ENCODE results near the gene CCDC12.

The CCDC12 gene

GRCh38 chr3:46996689-46997452 is 20.3 kb upstream of the CCDC12 start:
- no peak for DNase-seq (ENCODE audit: low read depth)

GRCh38 chr3:46995901-46996562 is 19.5 kb upstream of the CCDC12 start:
- DNase-seq (ENCODE audit: low read depth) = no peak

- no peak for DNase-seq (ENCODE audit: low read depth)
These were observed 18.5 kb upstream of the CCDC12 start for GRCh38 chr3:46994801-46995731.

GRCh38 chr3:46993986-46994385 is 17.4 kb upstream of the CCDC12 start:
- no peak for DNase-seq (ENCODE audit: low read depth)

GRCh38 chr3:46993292-46993691 is 16.7 kb upstream of the CCDC12 start:
- DNase-seq (ENCODE audit: low read depth) = no peak

- DNase-seq (ENCODE audit: low read depth) = no peak
These were observed 15.7 kb upstream of the CCDC12 start for GRCh38 chr3:46992231-46992630.

GRCh38 chr3:46991406-46992165 is 15.0 kb upstream of the CCDC12 start:
- no peak for DNase-seq (ENCODE audit: low read depth)

GRCh38 chr3:46990573-46991374 is 14.2 kb upstream of the CCDC12 start:
- DNase-seq (ENCODE audit: low read depth) = no peak

GRCh38 chr3:46989146-46989810 is 12.7 kb upstream of the CCDC12 start:
- no peak for DNase-seq (ENCODE audit: low read depth)

- DNase-seq (ENCODE audit: low read depth) = no peak
These were observed 12.1 kb upstream of the CCDC12 start for GRCh38 chr3:46988616-46989015.

GRCh38 chr3:46987743-46988401 is 11.3 kb upstream of the CCDC12 start:
- DNase-seq (ENCODE audit: low read depth) = no peak

GRCh38 chr3:46987319-46987742 is 10.8 kb upstream of the CCDC12 start:
- DNase-seq (ENCODE audit: low read depth) = no peak

GRCh38 chr3:46986782-46987310 is 10.3 kb upstream of the CCDC12 start:
- no peak for DNase-seq (ENCODE audit: low read depth)

- no peak for DNase-seq (ENCODE audit: low read depth)
These were observed 9.6 kb upstream of the CCDC12 start for GRCh38 chr3:46986055-46986730.

GRCh38 chr3:46985588-46985987 is 9.0 kb upstream of the CCDC12 start:
- no peak for DNase-seq (ENCODE audit: low read depth)

- no peak for DNase-seq (ENCODE audit: low read depth)
These were observed 8.3 kb upstream of the CCDC12 start for GRCh38 chr3:46984591-46985459.

- no peak for DNase-seq (ENCODE audit: low read depth)
These were observed 6.0 kb upstream of the CCDC12 start for GRCh38 chr3:46982546-46982945.

GRCh38 chr3:46981932-46982471 is 5.5 kb upstream of the CCDC12 start:
- DNase-seq (ENCODE audit: low read depth) = no peak

Measured in fibroblast of gingiva (primary cell).